Measurements from ENCODE around the gene PLCE1. TPM values are rescaled to one million over a fixed set of nuclear protein-coding genes. Genes with fewer than 3 reads are reported as not detected.

Gene PLCE1
- total and polyA plus RNA-seq, 2 donors (not counting 3 experiments of a cell fraction or from before 2014, with no cell fraction given): 0.01 to 0.04 TPM

DNA sequence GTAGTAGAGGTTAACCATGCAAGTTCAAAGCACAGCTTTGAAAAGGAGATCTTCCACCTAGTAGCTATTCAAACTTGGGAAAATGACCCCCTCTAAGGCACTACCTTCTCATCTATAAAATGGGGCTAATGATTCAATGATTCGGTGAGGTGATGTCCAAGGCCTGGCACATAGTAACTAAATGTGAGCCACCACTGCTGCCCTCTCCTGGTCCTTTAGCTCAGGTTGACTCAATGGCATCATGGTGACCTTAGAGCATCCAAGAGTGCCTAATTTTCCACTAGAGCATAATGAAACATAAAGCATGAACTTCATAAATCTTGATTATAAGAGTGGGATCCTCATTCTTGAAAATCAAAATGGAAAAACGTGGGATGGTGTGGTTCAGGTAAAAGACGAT lies 16.3 kb upstream of the PLCE1 start:
- no peaks in the 10 kb centered on the region for H3K36me3 ChIP-seq (ENCODE audit: control insufficient read depth in 2 of 2, extremely low read depth in 1 of 2, insufficient read depth in 2 of 2, low read length in 2 of 2)
- no peaks in the 10 kb centered on the region for H4K20me1 ChIP-seq (replicated peaks; ENCODE audit: control insufficient read depth, extremely low read depth, insufficient read depth, low read length)
- H3K9me1 ChIP-seq (replicated peaks; ENCODE audit: control insufficient read depth, extremely low read depth, insufficient read depth, low read length): no peaks in the 10 kb centered on the region
- dilution Hi-C loops (cut with MboI; ENCODE audit: extremely low pct_ligation_motif_present, low sequenced_read_pairs) (no loop called here), intact Hi-C loops (cut with micrococcal nuclease) (no loop called here)
- no peaks in the 10 kb centered on the region for H3K27me3 ChIP-seq (ENCODE audit: control insufficient read depth in 2 of 2, insufficient read depth in 2 of 2, low read length in 2 of 2)
- no peak overlapping the region for H2AFZ ChIP-seq (ENCODE audit: low read depth, low read length)
- no peak for TF ChIP-seq JUN (IDR thresholded peaks at IDR 0.05; ENCODE audit: borderline replicate concordance, insufficient read depth, insufficient read length, low read depth)
- TF ChIP-seq POLR2A (IDR thresholded peaks at IDR 0.05; ENCODE audit: low read depth, low read length): no peak
- TF ChIP-seq POLR2AphosphoS5 (IDR thresholded peaks at IDR 0.05; ENCODE audit: insufficient read depth, low read depth, low read length): no peak
- no peak for TF ChIP-seq GATA2 (IDR thresholded peaks at IDR 0.05; ENCODE audit: insufficient read depth, insufficient read length, low read depth, low read length)
- TF ChIP-seq, protein P1, sequence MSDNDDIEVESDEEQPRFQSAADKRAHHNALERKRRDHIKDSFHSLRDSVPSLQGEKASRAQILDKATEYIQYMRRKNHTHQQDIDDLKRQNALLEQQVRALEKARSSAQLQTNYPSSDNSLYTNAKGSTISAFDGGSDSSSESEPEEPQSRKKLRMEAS (IDR thresholded peaks at IDR 0.05; ENCODE audit: insufficient read depth, insufficient read length): no peak
- TF ChIP-seq, protein P2, sequence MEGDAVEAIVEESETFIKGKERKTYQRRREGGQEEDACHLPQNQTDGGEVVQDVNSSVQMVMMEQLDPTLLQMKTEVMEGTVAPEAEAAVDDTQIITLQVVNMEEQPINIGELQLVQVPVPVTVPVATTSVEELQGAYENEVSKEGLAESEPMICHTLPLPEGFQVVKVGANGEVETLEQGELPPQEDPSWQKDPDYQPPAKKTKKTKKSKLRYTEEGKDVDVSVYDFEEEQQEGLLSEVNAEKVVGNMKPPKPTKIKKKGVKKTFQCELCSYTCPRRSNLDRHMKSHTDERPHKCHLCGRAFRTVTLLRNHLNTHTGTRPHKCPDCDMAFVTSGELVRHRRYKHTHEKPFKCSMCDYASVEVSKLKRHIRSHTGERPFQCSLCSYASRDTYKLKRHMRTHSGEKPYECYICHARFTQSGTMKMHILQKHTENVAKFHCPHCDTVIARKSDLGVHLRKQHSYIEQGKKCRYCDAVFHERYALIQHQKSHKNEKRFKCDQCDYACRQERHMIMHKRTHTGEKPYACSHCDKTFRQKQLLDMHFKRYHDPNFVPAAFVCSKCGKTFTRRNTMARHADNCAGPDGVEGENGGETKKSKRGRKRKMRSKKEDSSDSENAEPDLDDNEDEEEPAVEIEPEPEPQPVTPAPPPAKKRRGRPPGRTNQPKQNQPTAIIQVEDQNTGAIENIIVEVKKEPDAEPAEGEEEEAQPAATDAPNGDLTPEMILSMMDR (IDR thresholded peaks at IDR 0.05; ENCODE audit: extremely low read depth in 1 of 2, insufficient read depth in 1 of 2, low read depth in 1 of 2, low read length in 2 of 2): no peak
- no peak for TF ChIP-seq EZH2 (IDR thresholded peaks at IDR 0.05; ENCODE audit: borderline replicate concordance, low read depth, low read length, severe bottlenecking)
- no peak for TF ChIP-seq FOS (IDR thresholded peaks at IDR 0.05; ENCODE audit: borderline replicate concordance, insufficient read depth, low read length)
- no peak for TF ChIP-seq MYC (IDR thresholded peaks at IDR 0.05; ENCODE audit: low read depth, low read length)
- H3K9me3 ChIP-seq (replicated peaks; ENCODE audit: control insufficient read depth, insufficient read depth, low read length): no peaks in the 10 kb centered on the region
- FAIRE-seq: no peak
- H3K4me2 ChIP-seq (ENCODE audit: insufficient read depth, low read length): no peak overlapping the region
- ChIA-PET POLR2A (no interaction called here), CTCF (interaction anchor here (1.0 to 4.0 kb wide), 2 partner anchors 11 to 13 kb away, joined by 3 to 15 read pairs; no protein-coding TSS in a partner anchor)
- no peaks in the 10 kb centered on the region for H3K4me1 ChIP-seq (ENCODE audit: control insufficient read depth, extremely low read depth, insufficient read depth, low read length)
- DNase-seq (ENCODE audit: low read depth, low spot score): no peak
- H3K27ac ChIP-seq (ENCODE audit: insufficient read depth, low read depth, low read length): no peak overlapping the region
- no peak overlapping the region for H3K4me3 ChIP-seq (replicated peaks in 1 of 3; ENCODE audit: insufficient read depth in 1 of 3, low read depth in 1 of 3, low read length in 3 of 3)
- BruUV-seq (replicated peaks): no TSS peak
- no peaks in the 10 kb centered on the region for H3K79me2 ChIP-seq (ENCODE audit: control insufficient read depth, insufficient read depth, low read length)
- no peak overlapping the region for H3K9ac ChIP-seq (replicated peaks; ENCODE audit: extremely low read depth, insufficient read depth, low read length)

Measured in endothelial cell of umbilical vein (primary cell).